Measurements from ENCODE around the gene BRIP1.
"Not testable (repeated sequence)": the region's sequence is repeated elsewhere in the genome, so short reads cannot be mapped to it uniquely, and the experiment has no call there.

Gene BRIP1

GRCh38 chr17:61863801-61864126 is 436 bp upstream of the BRIP1 start:
- DNase-seq (ENCODE audit: low spot score), result no peak

GRCh38 chr17:61862105-61862574 is 1.2 kb downstream of the BRIP1 start:
- peak; percentile 53 for DNase-seq (ENCODE audit: low spot score)

GRCh38 chr17:61860397-61860796 is 2.9 kb downstream of the BRIP1 start:
- DNase-seq (ENCODE audit: low spot score), result not testable (repeated sequence)

DNA sequence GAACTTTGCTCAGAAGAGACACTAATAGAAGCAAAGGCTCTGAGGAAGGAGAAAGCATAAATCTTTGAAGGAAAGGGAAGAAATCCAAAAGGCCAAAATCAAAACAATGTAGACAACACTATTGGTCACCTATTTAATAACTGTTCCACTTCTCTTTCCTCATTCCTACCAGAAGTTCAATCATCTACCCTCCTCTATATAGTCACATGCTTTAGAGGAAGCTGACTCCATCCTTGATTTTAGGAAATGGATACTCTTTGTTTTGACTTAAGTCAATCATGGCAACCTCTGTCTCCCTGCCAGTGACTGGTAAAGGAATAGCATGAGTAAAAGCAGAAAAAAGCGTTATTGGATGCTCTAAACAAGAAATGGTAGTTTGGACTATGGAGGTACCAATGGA is 7.3 kb downstream of the BRIP1 start:
- DNase-seq (ENCODE audit: low spot score), result no peak

DNA sequence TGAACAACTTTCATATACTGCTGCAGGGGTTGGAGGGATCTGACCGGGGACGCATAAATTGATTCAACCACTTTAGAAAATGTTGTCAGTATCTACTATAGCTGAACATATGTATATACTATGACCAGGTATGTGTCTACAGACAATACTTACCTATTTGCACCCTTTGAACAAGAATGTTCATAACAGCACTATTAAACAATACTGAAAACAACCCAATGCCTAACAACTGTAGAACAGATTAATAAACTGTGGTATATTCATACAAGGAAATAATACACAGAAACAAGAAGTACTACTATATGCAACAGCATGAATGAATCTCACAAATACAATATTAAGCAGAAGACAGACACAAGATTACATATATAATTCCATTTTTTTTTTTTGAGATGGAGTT is 10.5 kb downstream of the BRIP1 start:
- DNase-seq (ENCODE audit: low spot score), result no peak

DNA sequence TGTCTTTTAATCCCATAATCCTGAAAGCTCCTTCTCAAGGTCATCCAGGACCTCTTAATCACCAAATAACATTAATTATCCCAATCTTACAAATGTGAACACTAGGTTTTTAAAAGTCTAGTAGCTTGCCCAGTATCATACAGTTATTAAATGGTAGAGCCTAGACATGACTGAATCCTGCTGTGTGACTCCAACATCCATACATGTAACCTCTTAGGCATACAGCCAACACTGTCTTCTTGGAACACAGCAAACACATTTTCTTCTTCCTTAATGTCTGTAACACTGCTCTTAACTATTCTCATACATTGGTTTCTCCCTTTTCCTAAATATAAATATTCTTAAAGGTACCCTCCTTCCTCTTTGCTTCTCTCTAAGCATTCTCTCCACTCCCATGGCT is 13.7 kb downstream of the BRIP1 start:
- DNase-seq (ENCODE audit: low spot score), result no peak

DNA sequence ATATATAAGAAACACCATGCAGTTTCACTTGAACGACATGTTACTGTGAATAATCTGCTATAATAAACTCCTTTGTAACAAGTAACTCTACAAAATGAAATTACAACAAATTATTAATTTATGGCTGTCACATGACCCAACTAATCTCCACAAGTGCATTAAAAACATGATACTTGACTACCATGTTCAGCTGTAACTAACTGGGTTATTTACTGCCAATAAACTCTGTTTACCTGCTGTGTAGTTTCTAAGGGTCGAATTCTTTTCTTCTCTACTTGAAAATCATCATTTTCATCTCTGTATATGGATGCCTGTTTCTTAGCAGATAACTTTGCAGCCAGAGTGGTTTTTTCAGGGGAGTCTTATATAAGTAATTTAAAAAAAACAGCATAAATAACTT is 14.4 kb downstream of the BRIP1 start:
- no peak for DNase-seq (ENCODE audit: low spot score)

DNA sequence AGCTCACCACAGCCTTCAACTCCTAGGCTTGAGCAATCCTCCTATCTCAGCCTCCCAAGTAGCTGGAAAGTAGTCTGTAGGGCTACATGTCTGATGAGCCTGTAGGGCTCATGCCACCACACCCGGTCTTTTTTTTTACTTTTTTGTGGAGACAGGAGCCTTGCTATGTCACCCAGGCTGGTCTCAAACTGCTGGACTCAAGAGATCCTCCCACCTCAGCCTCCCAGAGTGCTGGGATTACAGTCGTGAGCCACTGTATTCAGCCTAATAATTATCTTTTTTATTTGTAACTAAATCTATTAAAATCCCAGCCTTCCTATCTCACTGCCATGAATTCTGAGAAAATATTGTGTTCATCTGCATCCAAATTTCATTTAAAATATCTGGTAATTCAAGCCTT is 15.1 kb downstream of the BRIP1 start:
- DNase-seq (ENCODE audit: low spot score), result no peak

GRCh38 chr17:61847659-61848058 is 15.7 kb downstream of the BRIP1 start:
- no peak for DNase-seq (ENCODE audit: low spot score)

GRCh38 chr17:61846761-61847375 is 16.5 kb downstream of the BRIP1 start:
- no peak for DNase-seq (ENCODE audit: low spot score)

DNA sequence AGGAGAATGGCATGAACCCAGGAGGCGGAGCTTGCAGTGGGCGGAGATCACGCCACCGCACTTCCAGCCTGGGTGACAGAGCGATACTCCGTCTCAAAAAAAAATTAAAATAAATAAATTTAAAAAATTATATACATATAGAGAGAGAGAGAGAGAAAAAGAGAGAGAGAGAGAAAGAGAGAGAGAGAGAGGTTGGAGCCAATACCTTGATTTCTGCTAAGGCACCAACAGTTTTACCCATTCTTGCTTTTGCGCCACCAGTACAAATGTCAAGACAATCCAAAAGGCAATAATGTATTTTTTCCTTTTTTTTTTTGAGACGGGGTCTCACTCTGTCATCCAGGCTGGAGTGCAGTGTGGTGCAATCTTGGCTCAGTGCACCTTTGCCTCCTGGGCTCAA is 17.2 kb downstream of the BRIP1 start:
- DNase-seq (ENCODE audit: low spot score), result no peak

DNA sequence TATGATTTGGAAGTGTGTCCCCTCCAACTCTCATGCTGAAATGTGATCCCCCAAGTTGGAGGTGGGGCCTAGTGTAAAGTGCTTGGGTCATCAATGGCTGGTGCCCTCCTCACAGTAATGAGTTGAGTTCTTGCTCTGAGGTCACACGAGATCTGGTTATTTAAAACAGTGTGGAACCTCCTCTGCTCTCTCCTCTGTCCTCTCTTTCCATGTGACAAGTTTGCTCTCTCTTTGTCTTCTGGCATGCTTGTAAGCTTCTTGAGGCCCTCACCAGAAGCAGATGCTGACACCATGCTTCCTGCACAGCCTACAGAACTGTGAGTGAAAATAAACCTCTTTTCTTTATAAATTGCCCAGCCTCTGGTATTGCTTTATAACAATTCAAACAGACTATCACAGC is 19.9 kb downstream of the BRIP1 start:
- no peak for DNase-seq (ENCODE audit: low spot score)

GRCh38 chr17:61842899-61843298 is 20.4 kb downstream of the BRIP1 start:
- DNase-seq (ENCODE audit: low spot score), result no peak

GRCh38 chr17:61839300-61839786 is 24.0 kb downstream of the BRIP1 start:
- no peak for DNase-seq (ENCODE audit: low spot score)

- DNase-seq (ENCODE audit: low spot score), result peak; percentile 43
Measured at GRCh38 chr17:61837175-61838051, 25.9 kb downstream of the BRIP1 start.

GRCh38 chr17:61836266-61837174 is 26.8 kb downstream of the BRIP1 start:
- no peak for DNase-seq (ENCODE audit: low spot score)

GRCh38 chr17:61835606-61836005 is 27.7 kb downstream of the BRIP1 start:
- DNase-seq (ENCODE audit: low spot score), result no peak

DNA sequence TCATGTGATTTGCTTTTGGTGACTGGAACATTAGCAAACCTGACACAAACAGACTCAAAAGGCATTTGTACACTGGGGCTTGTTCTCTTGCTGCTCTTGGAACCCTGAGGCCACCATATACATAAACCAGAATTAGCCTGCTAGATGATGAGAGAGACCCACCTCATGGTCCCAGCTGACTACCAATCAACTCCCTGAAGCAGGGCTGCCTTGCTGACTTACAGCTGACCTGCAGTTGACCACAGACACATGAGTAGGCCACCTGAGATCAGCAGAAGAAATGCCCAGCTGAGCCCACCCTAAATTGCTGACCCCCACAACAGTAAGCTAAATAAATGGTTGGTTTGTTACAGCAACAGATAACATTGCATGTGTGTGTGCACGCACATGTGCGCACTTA is 28.7 kb downstream of the BRIP1 start:
- no peak for DNase-seq (ENCODE audit: low spot score)

GRCh38 chr17:61833536-61834193 is 29.7 kb downstream of the BRIP1 start:
- DNase-seq (ENCODE audit: low spot score), result peak; percentile 21

DNA sequence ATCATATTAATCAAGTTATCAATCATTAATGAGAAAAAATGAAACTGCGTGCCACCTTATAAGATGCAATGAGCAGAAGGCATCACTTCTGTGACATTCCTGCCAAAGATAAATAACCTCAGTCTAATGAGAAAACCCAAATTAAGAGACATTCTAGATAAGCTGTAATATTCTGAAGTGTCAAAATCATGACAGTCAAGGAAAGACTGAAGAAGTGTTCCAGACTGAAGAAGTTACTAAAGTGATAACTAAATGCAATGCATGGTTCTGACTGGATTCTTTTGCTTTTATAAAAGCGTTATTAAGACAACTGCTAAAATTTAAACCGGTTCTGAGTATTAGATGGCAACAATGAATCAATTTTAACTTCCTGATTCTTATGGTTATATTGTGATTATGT is 30.9 kb downstream of the BRIP1 start:
- DNase-seq (ENCODE audit: low spot score), result no peak

DNA sequence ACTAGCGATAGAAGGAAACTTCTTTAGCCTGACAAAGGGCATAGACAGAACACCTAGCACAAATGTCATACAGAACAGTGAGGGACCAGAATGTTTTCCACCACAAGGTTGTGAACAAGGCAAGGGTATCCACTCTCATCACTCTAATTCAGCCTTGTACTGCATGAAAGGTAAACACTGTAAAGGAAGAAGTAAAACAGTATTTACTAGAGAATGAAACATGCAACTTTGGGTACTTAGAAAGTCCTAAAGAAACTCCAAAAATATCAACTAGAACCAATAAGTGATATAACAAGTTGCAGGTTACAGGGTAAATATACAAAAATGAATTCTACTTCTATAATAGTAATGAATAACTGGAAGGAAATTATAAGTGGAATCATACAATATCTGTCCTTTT is 32.2 kb downstream of the BRIP1 start:
- no peak for DNase-seq (ENCODE audit: low spot score)

- no peak for DNase-seq (ENCODE audit: low spot score)
Measured at GRCh38 chr17:61828694-61829093, 34.6 kb downstream of the BRIP1 start.

Measured in SW480 (cell line).